NOMO-1 (cell line): Measurements from ENCODE around the gene TLR8.
"Not testable (repeated sequence)": the region's sequence is repeated elsewhere in the genome, so short reads cannot be mapped to it uniquely, and the experiment has no call there.

Experiments used
- DNase-seq, 2 experiments: peaks; one replicate each; lab custom pipeline; 2025; ENCODE audit not compliant: unreplicated experiment in 2 of 2; lab: John Stamatoyannopoulos, UW

The TLR8 gene

GRCh38 chrX:12895866-12896265 is 10.6 kb upstream of the TLR8 start:
- no peak for DNase-seq

GRCh38 chrX:12896935-12897334 is 9.5 kb upstream of the TLR8 start:
- DNase-seq = peak in 1 of 2 experiments; percentile 55

- no peak for DNase-seq
Measured at GRCh38 chrX:12898073-12898472, 8.3 kb upstream of the TLR8 start.

- DNase-seq = no peak
Measured at GRCh38 chrX:12899506-12899905, 6.9 kb upstream of the TLR8 start.

- peak; percentile 39 to 67 for DNase-seq
Measured at GRCh38 chrX:12901486-12901885, 4.9 kb upstream of the TLR8 start.

- DNase-seq = no peak
Measured at GRCh38 chrX:12903646-12904045, 2.8 kb upstream of the TLR8 start.

- DNase-seq = peak; percentile 71 to 86
Measured at GRCh38 chrX:12910423-12911121, 4.2 kb downstream of the TLR8 start.

- peak in 1 of 2 experiments; percentile 26 for DNase-seq
Measured at GRCh38 chrX:12911122-12911470, 4.7 kb downstream of the TLR8 start.

- DNase-seq = no peak
Measured at GRCh38 chrX:12912791-12913482, 6.5 kb downstream of the TLR8 start.

- DNase-seq = no peak
Measured at GRCh38 chrX:12917753-12918152, 11.3 kb downstream of the TLR8 start.

GRCh38 chrX:12919051-12919450 is 12.6 kb downstream of the TLR8 start:
- peak; percentile 62 to 81 for DNase-seq

- no peak for DNase-seq
Measured at GRCh38 chrX:12919620-12920019, 13.2 kb downstream of the TLR8 start.

GRCh38 chrX:12920990-12921389 is 14.6 kb downstream of the TLR8 start:
- DNase-seq = no peak

GRCh38 chrX:12921886-12922598 is 15.6 kb downstream of the TLR8 start:
- no peak for DNase-seq

GRCh38 chrX:12922599-12922919 is 16.1 kb downstream of the TLR8 start:
- DNase-seq = no peak

- peak in 1 of 2 experiments; percentile 13 for DNase-seq
Measured at GRCh38 chrX:12929701-12930100, 23.3 kb downstream of the TLR8 start.

- DNase-seq = no peak
Measured at GRCh38 chrX:12930150-12930549, 23.7 kb downstream of the TLR8 start.

- DNase-seq = no peak
Measured at GRCh38 chrX:12932244-12932643, 25.8 kb downstream of the TLR8 start.

- DNase-seq = no peak
Measured at GRCh38 chrX:12934850-12935249, 28.4 kb downstream of the TLR8 start.

GRCh38 chrX:12936947-12937346 is 30.5 kb downstream of the TLR8 start:
- no peak for DNase-seq

GRCh38 chrX:12940471-12940870 is 34.1 kb downstream of the TLR8 start:
- DNase-seq = not testable (repeated sequence)

GRCh38 chrX:12943592-12943991 is 37.2 kb downstream of the TLR8 start:
- DNase-seq = not testable (repeated sequence)
